ENCODE measurements around the gene POR. TPM values are rescaled to one million over a fixed set of nuclear protein-coding genes. Genes with fewer than 3 reads are reported as not detected.

The POR gene
- total RNA-seq, 1 donor from 2014 or later, result 74.0 TPM

GRCh38 chr7:75913437-75913836 is 1.5 kb upstream of the POR start:
- no peak for TF ChIP-seq CTCF (IDR thresholded peaks at IDR 0.05; ENCODE audit: insufficient read depth, low read length, poor library complexity, severe bottlenecking)
- no peak for DNase-seq (ENCODE audit: low read depth)
- Histone ChIP-seq H3K4me3 (ENCODE audit: low read depth, low read length) (no peak overlapping the region), H3K27me3 (ENCODE audit: control insufficient read depth, insufficient read depth, low read length) (no peaks in the 10 kb centered on the region), H3K36me3 (ENCODE audit: control insufficient read depth, insufficient read depth, low read length) (no peaks in the 10 kb centered on the region)

GRCh38 chr7:75914169-75914654 is 743 bp upstream of the POR start:
- no peak for TF ChIP-seq CTCF (IDR thresholded peaks at IDR 0.05; ENCODE audit: insufficient read depth, low read length, poor library complexity, severe bottlenecking)
- Histone ChIP-seq H3K36me3 (ENCODE audit: control insufficient read depth, insufficient read depth, low read length) (no peaks in the 10 kb centered on the region), H3K27me3 (ENCODE audit: control insufficient read depth, insufficient read depth, low read length) (no peaks in the 10 kb centered on the region), H3K4me3 (ENCODE audit: low read depth, low read length) (peak overlapping the region; percentile 77)
- no peak for DNase-seq (ENCODE audit: low read depth)

GRCh38 chr7:75915416-75916156 is 631 bp downstream of the POR start:
- H3K27me3 ChIP-seq (ENCODE audit: control insufficient read depth, insufficient read depth, low read length), result no peaks in the 10 kb centered on the region
- DNase-seq (ENCODE audit: low read depth), result no peak
- peak overlapping the region; percentile 77 for H3K4me3 ChIP-seq (ENCODE audit: low read depth, low read length)
- no peak for TF ChIP-seq CTCF (IDR thresholded peaks at IDR 0.05; ENCODE audit: insufficient read depth, low read length, poor library complexity, severe bottlenecking)
- H3K36me3 ChIP-seq (ENCODE audit: control insufficient read depth, insufficient read depth, low read length), result no peaks in the 10 kb centered on the region

GRCh38 chr7:75916259-75916658 is 1.3 kb downstream of the POR start:
- no peaks in the 10 kb centered on the region for H3K36me3 ChIP-seq (ENCODE audit: control insufficient read depth, insufficient read depth, low read length)
- no peak for DNase-seq (ENCODE audit: low read depth)
- H3K27me3 ChIP-seq (ENCODE audit: control insufficient read depth, insufficient read depth, low read length), result no peaks in the 10 kb centered on the region
- H3K4me3 ChIP-seq (ENCODE audit: low read depth, low read length), result peak overlapping the region; percentile 77
- no peak for TF ChIP-seq CTCF (IDR thresholded peaks at IDR 0.05; ENCODE audit: insufficient read depth, low read length, poor library complexity, severe bottlenecking)

GRCh38 chr7:75916685-75917634 is 2.0 kb downstream of the POR start:
- DNase-seq (ENCODE audit: low read depth), result no peak
- no peaks in the 10 kb centered on the region for H3K27me3 ChIP-seq (ENCODE audit: control insufficient read depth, insufficient read depth, low read length)
- TF ChIP-seq CTCF (IDR thresholded peaks at IDR 0.05; ENCODE audit: insufficient read depth, low read length, poor library complexity, severe bottlenecking), result no peak
- no peaks in the 10 kb centered on the region for H3K36me3 ChIP-seq (ENCODE audit: control insufficient read depth, insufficient read depth, low read length)
- H3K4me3 ChIP-seq (ENCODE audit: low read depth, low read length), result no peak overlapping the region
